SH-SY5Y (cell line): ENCODE measurements around the gene COL1A1.

Experiments used
- GATA2 ChIP-seq: IDR thresholded peaks from 2 replicates; pipeline ENCODE4 v1.6.1; 2011; ENCODE audit warnings: mild to moderate bottlenecking, low read depth, low read length
- GATA3 ChIP-seq: IDR thresholded peaks from 2 replicates; pipeline ENCODE4 v1.6.1; 2011; ENCODE audit warnings: low read depth, mild to moderate bottlenecking, low read length, moderate library complexity

DNA sequence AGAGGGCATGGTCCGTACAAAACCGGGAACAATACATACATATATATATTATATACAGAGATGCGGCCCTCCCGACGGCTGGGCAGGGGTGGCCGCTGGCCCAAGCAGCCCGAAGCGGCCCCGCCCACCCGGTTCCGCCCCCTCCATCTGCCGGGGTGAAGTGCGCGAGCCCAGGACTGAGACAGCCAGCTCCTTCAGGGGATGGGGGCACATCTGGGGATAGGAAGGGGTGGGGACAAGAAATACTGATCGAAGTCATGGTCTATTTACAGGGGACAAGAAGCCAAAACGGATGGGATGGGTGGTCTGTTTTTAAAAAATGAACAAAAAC lies 67.7 kb downstream of the COL1A1 start:
- no peak for TF ChIP-seq GATA2
- no peak for TF ChIP-seq GATA3
